ENCODE results near the gene EGF. TPM values are rescaled to one million over a fixed set of nuclear protein-coding genes. Genes with fewer than 3 reads are reported as not detected.

EGF gene
- total RNA-seq, 4 donors from 2014 or later = 0.09 to 0.12 TPM; not detected in 2

- DNase-seq (ENCODE audit: low spot score) = no peak
- no peak for TF ChIP-seq CTCF (IDR thresholded peaks at IDR 0.05)
- ATAC-seq (ENCODE audit: low FRiP score) = peak; percentile 54
Measured at GRCh38 chr4:109979920-109980717, 67.4 kb downstream of the EGF start.

GRCh38 chr4:109981936-109982335 lies 69.3 kb downstream of the EGF start:
- no peak for ATAC-seq (ENCODE audit: low FRiP score)
- TF ChIP-seq CTCF (IDR thresholded peaks at IDR 0.05) = no peak

GRCh38 chr4:109982521-109982920 lies 69.8 kb downstream of the EGF start:
- DNase-seq (ENCODE audit: low spot score) (no peak), ATAC-seq (ENCODE audit: low FRiP score) (no peak)
- no peak for TF ChIP-seq CTCF (IDR thresholded peaks at IDR 0.05)

More at GRCh38 chr4:109981936-109982335, 69.3 kb downstream of the EGF start:
- DNase-seq (ENCODE audit: low spot score) = no peak

GRCh38 chr4:109985993-109986974 lies 73.6 kb downstream of the EGF start:
- no peak for ATAC-seq (ENCODE audit: low FRiP score)
- DNase-seq (ENCODE audit: low spot score) = no peak
- no peak for TF ChIP-seq CTCF (IDR thresholded peaks at IDR 0.05)

- ATAC-seq (ENCODE audit: low FRiP score) (peak; percentile 91), DNase-seq (ENCODE audit: low spot score) (no peak)
- TF ChIP-seq CTCF (IDR thresholded peaks at IDR 0.05) = no peak
Measured at GRCh38 chr4:109989044-109989443, 76.4 kb downstream of the EGF start.

- DNase-seq (ENCODE audit: low spot score) = no peak
- ATAC-seq (ENCODE audit: low FRiP score) = peak; percentile 60
- TF ChIP-seq CTCF (IDR thresholded peaks at IDR 0.05) = no peak
Measured at GRCh38 chr4:109989618-109990017, 76.9 kb downstream of the EGF start.
